ENCODE measurements around the gene CHD3. TPM values are rescaled to one million over a fixed set of nuclear protein-coding genes. Genes with fewer than 3 reads are reported as not detected.

CHD3 gene
- total and polyA plus RNA-seq, 2 of the 13 experiments (the other 11 are each of a cell fraction or from before 2014, with no cell fraction given): 2.7 to 3.7 TPM

GRCh38 chr17:7843536-7844291 is 44.9 kb upstream of the CHD3 start (continued):
- TF ChIP-seq EP300 (IDR thresholded peaks at IDR 0.05; ENCODE audit: low read depth in 2 of 2, low read length in 2 of 2) (0 out of 4 replicates have a peak, but pooled peaks of 1 of the 2 experiments have one; percentile 37), EP300 (CRISPR knock-in tag; IDR thresholded peaks at IDR 0.05; ENCODE audit: borderline replicate concordance) (peak; percentile 19; the same call in 1 of the 2 replicates), RAD21 (CRISPR knock-in tag; IDR thresholded peaks at IDR 0.05) (peak; percentile 50), MXD4 (CRISPR knock-in tag; IDR thresholded peaks at IDR 0.05) (peak; percentile 83), CBX1 (IDR thresholded peaks at IDR 0.05; ENCODE audit: low read depth) (peak; percentile 7), CSRNP1 (CRISPR knock-in tag; IDR thresholded peaks at IDR 0.05) (no peak), ASH2L (IDR thresholded peaks at IDR 0.05; ENCODE audit: insufficient read length, low read depth, low read length) (peak; percentile 58), CREB1 (IDR thresholded peaks at IDR 0.05) (0 out of 2 replicates have a peak, but pooled peaks have one; percentile 57), CREB1 (CRISPR knock-in tag; IDR thresholded peaks at IDR 0.05) (peak; percentile 91), MXI1 (IDR thresholded peaks at IDR 0.05; ENCODE audit: borderline replicate concordance, low read depth, low read length) (peak; percentile 47; the same call in 2 of the 3 replicates), NR3C1 (CRISPR knock-in tag; IDR thresholded peaks at IDR 0.05) (no peak), ZNF782 (CRISPR knock-in tag; IDR thresholded peaks at IDR 0.05; ENCODE audit: borderline replicate concordance) (no peak), ZNF496 (CRISPR knock-in tag; IDR thresholded peaks at IDR 0.05; ENCODE audit: insufficient replicate concordance) (no peak), NCOR1 (IDR thresholded peaks at IDR 0.05; ENCODE audit: borderline replicate concordance, low read length) (peak; percentile 77), HNRNPL (IDR thresholded peaks at IDR 0.05; ENCODE audit: low read depth, low read length) (no peak), ZNF513 (CRISPR knock-in tag; conservative IDR thresholded peaks at IDR 0.05) (no peak), ZNF580 (CRISPR knock-in tag; IDR thresholded peaks at IDR 0.05; ENCODE audit: borderline replicate concordance, low read depth) (no peak), MTF2 (CRISPR knock-in tag; IDR thresholded peaks at IDR 0.05; ENCODE audit: borderline replicate concordance) (no peak), ZNF687 (CRISPR knock-in tag; IDR thresholded peaks at IDR 0.05) (peak; percentile 66), MIXL1 (CRISPR knock-in tag; IDR thresholded peaks at IDR 0.05) (no peak), BRF2 (CRISPR knock-in tag; IDR thresholded peaks at IDR 0.05) (no peak)
